Activated CD4-positive, alpha-beta T cell treated with anti-CD3 and anti-CD28 coated beads for 4 hours (primary cell): ENCODE measurements around the gene SYT5.
"Not testable (repeated sequence)": the region's sequence is repeated elsewhere in the genome, so short reads cannot be mapped to it uniquely, and the experiment has no call there.

ENCODE experiments used
- DNase-seq, 2 donors: peaks; one replicate each; pipeline ENCODE4 v3.0.0-alpha.2; 2020

The SYT5 gene

DNA sequence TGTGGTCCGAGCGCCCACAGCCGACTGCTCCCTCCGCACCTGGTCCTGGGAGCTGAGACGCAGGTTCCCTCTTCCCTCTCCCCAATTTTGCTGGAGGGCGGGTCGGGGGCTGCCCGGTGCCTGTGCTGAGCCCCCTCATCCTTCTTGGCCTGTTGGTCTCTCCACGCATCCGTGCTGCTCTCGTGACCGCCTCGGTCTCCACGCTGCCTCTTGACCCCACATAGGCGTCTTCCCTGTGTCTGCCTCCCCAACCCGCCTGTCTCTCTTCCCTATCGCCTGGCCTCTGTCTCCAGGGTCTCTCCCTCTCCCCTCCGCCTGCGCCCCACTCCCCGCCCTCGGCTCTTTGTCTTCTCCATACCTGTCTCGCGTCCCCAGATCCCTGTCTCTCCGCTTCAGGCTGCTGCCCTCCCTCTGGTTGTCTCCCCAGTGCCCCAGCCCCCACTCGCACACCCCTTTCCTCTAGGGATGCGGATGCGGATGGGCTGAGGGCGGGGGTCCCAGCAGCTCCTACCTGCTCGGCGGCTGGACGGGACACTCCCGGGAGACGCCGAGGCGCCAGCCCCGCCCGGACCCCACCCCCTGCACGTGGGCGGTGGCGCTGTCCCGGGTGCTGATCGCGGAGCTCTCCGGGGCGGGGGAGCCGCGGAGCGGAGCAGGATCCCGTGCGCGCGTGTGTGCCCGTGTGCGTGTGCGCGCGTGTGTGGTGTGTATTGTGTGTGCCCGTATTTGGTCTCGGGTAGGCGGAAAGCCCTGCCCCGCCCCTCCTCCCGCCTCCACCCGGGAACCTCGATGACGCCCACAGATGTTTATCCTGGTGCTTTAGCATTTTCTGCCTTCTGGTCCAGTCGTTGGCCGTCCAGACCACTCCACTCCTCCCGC is at the start of gene SYT5:
SYT5 (minus strand) TSS at position 684 of the 879 bp plus-strand sequence. CDS start 1,248 bp downstream, outside the sequence.
- DNase-seq: peak; percentile 40 to 60

GRCh38 chr19:55229789-55230182 is 49.7 kb upstream of the SYT5 start:
- no peak for DNase-seq

DNA sequence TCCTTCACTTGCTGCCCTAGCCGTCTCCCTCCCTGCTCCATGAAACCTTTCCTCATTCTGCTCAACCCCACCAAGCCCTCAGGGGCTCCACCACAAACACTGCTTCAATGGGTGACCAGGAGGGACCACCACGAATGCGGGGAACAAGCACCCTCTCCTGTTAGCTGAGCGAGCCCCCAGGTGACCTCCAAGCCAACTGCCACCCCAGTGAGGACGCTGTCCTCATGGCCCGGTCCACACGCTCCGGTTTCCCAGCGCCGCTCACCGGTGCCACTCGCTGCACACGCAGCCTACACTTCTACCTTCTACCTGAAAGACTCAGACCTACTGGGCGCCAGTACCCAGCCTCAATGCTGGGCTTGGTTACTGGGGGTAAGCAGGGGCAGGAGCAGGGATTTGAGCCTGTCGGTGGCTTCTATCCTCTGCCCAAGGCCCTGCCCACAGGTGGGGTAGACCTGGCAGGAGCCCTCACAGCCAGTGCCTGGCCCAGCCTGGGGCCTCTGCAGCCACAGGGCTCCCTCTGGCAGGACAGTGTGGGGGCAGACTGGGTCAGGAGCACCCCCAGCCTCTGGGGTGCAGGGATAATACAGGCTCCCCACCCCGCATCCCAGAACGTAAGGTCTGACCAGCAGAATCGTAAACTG is 49.2 kb upstream of the SYT5 start:
- DNase-seq: no peak

- DNase-seq: no peak
Observed at GRCh38 chr19:55228403-55229031, 48.4 kb upstream of the SYT5 start, which contains the start of gene TMEM86B. TSS of gene TMEM86B (minus strand) at chr19:55228763. CDS start at chr19:55228741, 22 bp downstream.

- no peak for DNase-seq
Observed at GRCh38 chr19:55228015-55228391, 47.9 kb upstream of the SYT5 start.

GRCh38 chr19:55227241-55228014 is 47.3 kb upstream of the SYT5 start:
- DNase-seq: no peak

GRCh38 chr19:55226788-55227187 is 46.7 kb upstream of the SYT5 start:
- no peak for DNase-seq

- no peak for DNase-seq
Observed at GRCh38 chr19:55226273-55226672, 46.2 kb upstream of the SYT5 start.

GRCh38 chr19:55225415-55225958 is 45.4 kb upstream of the SYT5 start:
- no peak for DNase-seq

GRCh38 chr19:55224679-55225414 is 44.8 kb upstream of the SYT5 start:
- not testable (repeated sequence) for DNase-seq

DNA sequence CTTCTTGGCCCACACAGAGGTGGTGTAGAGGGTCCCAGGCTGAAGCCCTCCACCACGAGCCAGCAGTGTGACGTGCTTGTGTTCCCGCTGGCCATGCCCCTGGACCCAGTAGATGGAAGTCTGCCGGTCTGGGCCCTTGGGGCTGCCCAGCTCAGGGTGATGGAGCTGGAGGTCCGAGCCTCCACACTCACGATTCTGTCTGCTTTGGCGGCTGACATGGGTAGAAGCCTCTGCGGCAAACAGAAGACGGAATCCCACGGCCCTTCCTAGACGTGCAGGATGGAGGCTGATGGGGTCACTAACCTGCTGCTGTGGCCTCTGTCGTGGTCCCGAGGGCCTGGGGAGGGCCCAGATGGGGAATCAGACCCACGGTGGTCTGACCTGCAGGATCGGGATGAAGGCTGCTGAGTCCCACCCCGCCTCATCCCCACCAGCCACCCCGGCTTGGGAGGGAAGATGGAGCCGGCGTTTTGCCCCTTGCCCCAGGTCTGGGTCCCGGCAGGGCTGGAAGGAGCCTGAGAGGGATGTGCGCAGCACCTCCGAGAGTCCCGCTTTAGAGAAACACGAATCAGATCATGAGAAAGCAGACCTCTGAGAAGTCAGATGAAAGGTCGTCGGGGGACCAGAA is 44.1 kb upstream of the SYT5 start:
- no peak for DNase-seq

DNA sequence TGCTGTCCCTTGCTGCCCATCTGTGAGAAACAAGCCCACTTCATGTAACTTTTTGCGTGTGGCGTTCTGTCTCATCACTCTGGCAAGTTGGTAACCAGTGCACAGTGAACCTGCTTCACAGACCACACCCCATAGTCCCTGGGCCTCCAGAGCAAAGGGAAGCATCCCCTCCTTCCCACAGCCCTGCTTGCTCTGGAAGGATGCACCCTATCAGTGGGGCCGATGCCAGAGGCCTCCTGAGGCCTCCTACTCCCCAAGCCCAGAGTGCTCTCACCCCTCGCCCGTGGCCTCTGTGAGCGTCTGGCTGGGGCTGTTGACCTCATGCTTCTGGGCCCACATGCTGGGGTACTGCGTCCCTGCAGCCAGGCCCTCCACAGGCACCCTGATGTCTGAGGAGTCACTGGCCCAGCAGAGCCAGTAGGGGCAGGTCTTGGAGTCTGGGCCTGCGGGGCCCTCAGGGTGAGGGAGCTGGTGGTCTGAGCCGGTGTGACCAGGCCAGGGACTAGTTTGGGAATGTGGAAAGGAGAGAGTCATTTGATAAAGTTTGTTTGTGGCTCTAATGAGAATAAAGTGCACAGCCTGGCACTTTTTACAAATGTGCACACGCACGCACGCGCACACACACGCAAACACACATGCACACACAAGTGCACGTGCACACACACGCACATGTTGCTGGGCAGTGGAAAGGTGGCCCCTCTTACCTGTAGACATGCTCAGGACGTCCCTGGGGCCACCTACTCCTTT is 43.4 kb upstream of the SYT5 start:
- DNase-seq: no peak

DNA sequence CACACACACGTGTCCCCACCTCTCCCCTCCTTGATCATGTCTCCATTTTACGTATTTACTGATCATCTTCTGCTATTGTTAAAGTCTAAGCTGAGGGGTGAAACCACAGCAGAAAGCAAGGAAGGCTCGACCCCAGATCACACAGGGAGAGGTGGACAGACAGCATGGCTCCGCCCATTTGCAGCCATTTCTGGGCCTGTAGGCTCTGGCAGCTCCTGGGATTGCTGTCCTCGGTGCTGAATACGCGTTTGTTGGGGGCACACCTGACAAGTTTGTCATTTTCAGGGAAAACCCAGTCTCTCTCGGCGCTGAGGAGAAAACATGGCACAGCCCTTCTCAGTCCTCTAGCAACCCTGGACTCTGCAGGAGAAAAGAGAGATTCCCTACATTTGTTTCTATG is 40.4 kb upstream of the SYT5 start:
- DNase-seq: no peak

DNA sequence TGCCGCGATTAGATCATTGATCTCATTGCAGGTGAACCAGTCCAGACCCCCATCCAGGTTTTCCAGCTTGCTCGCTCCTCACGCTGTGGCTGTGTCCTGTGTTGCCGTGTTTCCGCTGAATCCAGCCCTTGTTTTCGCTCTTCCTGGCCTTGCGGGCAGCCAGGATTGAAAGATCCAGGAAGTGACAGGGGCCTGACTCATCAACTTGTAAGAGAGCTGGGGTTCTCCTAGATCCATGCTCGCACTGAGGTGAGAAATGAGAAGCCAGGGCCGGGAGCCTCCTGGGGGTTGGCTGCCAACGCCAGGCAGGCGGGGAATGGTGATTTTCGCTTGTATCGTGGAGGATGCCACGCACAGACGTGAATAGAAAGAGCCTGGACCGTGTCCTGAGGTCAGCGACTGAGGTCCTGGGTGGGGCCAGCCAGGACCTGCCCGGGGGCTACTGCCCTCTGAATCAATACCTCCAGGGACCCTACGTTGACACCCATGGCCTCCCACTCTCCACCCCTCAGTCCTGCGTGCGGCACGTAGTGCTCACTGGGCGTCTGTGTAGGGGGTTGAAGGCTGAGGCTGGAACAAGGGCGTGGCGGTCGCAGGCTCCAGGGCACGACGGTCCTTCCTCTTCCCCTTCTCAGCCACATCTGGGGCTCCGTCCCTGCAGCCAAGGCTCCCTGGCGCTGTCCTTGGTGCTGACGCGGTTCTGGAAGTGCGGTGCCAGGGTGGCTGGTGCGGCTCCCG is 36.5 kb upstream of the SYT5 start:
- DNase-seq: peak; percentile 15 to 29

- DNase-seq: no peak
Observed at GRCh38 chr19:55213547-55213946, 33.5 kb upstream of the SYT5 start.

GRCh38 chr19:55212447-55212846 is 32.4 kb upstream of the SYT5 start:
- peak in 1 of 2 donors; percentile 24 for DNase-seq

- DNase-seq: no peak
Observed at GRCh38 chr19:55209693-55210472, 29.8 kb upstream of the SYT5 start.

DNA sequence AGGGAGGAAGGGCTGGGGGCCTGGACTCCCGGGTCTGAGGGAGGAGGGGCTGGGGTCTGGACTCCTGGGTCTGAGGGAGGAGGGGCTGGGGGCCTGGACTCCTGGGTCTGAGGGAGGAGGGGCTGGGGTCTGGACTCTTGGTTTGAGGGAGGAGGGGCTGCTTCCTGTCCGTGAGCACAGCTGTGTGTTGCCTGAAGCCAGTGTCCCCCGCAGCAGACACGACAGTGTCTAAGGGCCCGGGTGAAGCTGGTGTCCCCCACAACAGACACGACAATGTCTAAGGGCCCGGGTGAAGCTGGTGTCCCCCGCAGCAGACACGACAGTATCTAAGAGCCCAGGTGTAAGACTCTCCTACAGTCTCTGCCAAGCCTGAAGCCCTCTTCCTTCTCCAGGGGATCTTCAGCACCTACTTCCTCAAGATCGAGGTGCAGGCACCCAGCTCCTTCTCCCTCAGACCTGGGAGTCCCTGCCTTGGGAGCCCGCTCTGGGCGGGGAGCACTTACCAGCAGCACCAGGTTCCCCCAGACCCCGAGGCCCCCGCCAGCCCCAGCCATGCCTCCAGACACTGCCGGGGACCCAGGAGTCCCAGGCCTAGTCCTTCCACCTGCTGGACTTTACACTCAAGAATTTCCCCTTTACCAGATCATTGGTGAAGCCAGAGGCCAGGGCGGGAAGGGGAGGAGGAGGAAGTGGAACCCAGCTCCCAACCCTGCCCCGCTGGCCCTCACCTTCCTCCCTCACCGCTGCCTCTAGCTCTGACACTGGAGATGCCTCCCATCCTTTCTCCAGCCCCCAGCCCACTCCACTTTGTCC is 29.0 kb upstream of the SYT5 start, which contains the start of gene PTPRH:
PTPRH (minus strand) TSS at position 622 of the 813 bp plus-strand sequence; CDS start at position 554, 68 bp downstream.
- no peak for DNase-seq
